Right atrium auricular region (tissue), 2 donors: ENCODE data around the gene CEP85. TPM values are rescaled to one million over a fixed set of nuclear protein-coding genes. Genes with fewer than 3 reads are reported as not detected.
A peak's percentile ranks its signal among the peaks of the same experiment; 100 is the strongest.

Experiments
- DNase-seq: peaks from one replicate; pipeline ENCODE4 v3.0.0-alpha.2; 2019; ENCODE audit warnings: low spot score
- H3K27ac ChIP-seq, 2 donors: fragments of 200-600 bp; sonication (generic); 1 replicate in 1 of 2; 2 replicates in 1 of 2; pipeline ENCODE4 v1.5.1; 2016 to 2019
- H3K27me3 ChIP-seq, 2 donors: fragments of 200-600 bp; sonication (generic); one replicate each; pipeline versions ENCODE4 v1.5.1 to v1.6.0; 2017 to 2019
- H3K36me3 ChIP-seq: fragments of 200-600 bp; sonication (generic); one replicate; pipeline ENCODE4 v1.5.1; 2016
- H3K4me1 ChIP-seq, 2 donors: fragments of 200-600 bp; sonication (generic); one replicate each; pipeline versions ENCODE4 v1.5.1 to v1.6.0; 2017 to 2019
- H3K4me3 ChIP-seq, 2 donors: fragments of 200-600 bp; sonication (generic); 1 replicate in 1 of 2; 2 replicates in 1 of 2; pipeline ENCODE4 v1.5.1; 2017 to 2019; ENCODE audit warnings: mild to moderate bottlenecking in 1 of 2, moderate library complexity in 1 of 2
- H3K9me3 ChIP-seq, 2 donors: fragments of 200-600 bp; sonication (generic); one replicate each; pipeline ENCODE4 v1.5.1; 2019
- CTCF ChIP-seq, 2 donors: fragments of 200-600 bp; sonication (generic); IDR thresholded peaks; one replicate each; pipeline ENCODE4 v1.5.1; 2019; ENCODE audit warnings: antibody characterized with exemption in 2 of 2
- total RNA-seq, 2 donors: library from RNA; depleted of rRNA; stranded (reverse); fragments of >200 nt; gene quantifications; one replicate each; pipeline ENCODE4 v1.1.0, GENCODE V29; 2016

Gene CEP85
- total RNA-seq, 2 donors from 2014 or later: 31.2 to 104 TPM

- TF ChIP-seq CTCF (IDR thresholded peaks at IDR 0.05): no peak
- H3K27ac ChIP-seq: no peak overlapping the region
- DNase-seq: no peak
These were observed 82.2 kb downstream of the CEP85 start for GRCh38 chr1:26315874-26316850.

GRCh38 chr1:26317146-26317545 is 83.1 kb downstream of the CEP85 start:
- H3K27ac ChIP-seq: no peak overlapping the region

More at GRCh38 chr1:26315874-26316850, 82.2 kb downstream of the CEP85 start:
- Histone ChIP-seq H3K4me3 (no peak overlapping the region), H3K4me1 (peaks cover 0 to 2% of the 10 kb centered on the region in 2 donors), H3K36me3 (no peaks in the 10 kb centered on the region), H3K27me3 (no peaks in the 10 kb centered on the region), H3K9me3 (no peaks in the 10 kb centered on the region)

GRCh38 chr1:26317612-26318337 is 83.8 kb downstream of the CEP85 start, which contains the start of gene CD52:
Gene CD52, plus strand, starts transcription at chr1:26317958. Its CDS starts 60 bp downstream, at chr1:26318018.
- TF ChIP-seq CTCF (IDR thresholded peaks at IDR 0.05): no peak
- no peaks in the 10 kb centered on the region for H3K9me3 ChIP-seq
- peaks cover 0 to 5% of the 10 kb centered on the region in 2 donors for H3K4me1 ChIP-seq
- no peak within 1 kb of the TSS for H3K4me3 ChIP-seq
- no peaks in the 10 kb centered on the region for H3K27me3 ChIP-seq
- peak within 1 kb of the TSS in 1 of 2 donors; percentile 35 for H3K27ac ChIP-seq
- DNase-seq: no peak
- H3K36me3 ChIP-seq: no peaks in the 10 kb centered on the region

More at GRCh38 chr1:26317146-26317545, 83.1 kb downstream of the CEP85 start:
- Histone ChIP-seq H3K36me3 (no peaks in the 10 kb centered on the region), H3K9me3 (no peaks in the 10 kb centered on the region), H3K4me3 (no peak overlapping the region), H3K4me1 (peaks cover 0 to 5% of the 10 kb centered on the region in 2 donors), H3K27me3 (no peaks in the 10 kb centered on the region)
- TF ChIP-seq CTCF (IDR thresholded peaks at IDR 0.05): no peak
- no peak for DNase-seq

GRCh38 chr1:26318338-26319064 is 84.5 kb downstream of the CEP85 start:
- DNase-seq: peak; percentile 66

More at GRCh38 chr1:26318338-26319064, 84.5 kb downstream of the CEP85 start:
- H3K27me3 ChIP-seq: no peaks in the 10 kb centered on the region
- H3K36me3 ChIP-seq: no peaks in the 10 kb centered on the region
- no peaks in the 10 kb centered on the region for H3K9me3 ChIP-seq
- H3K4me3 ChIP-seq: no peak overlapping the region
- TF ChIP-seq CTCF (IDR thresholded peaks at IDR 0.05): no peak
- H3K27ac ChIP-seq: peak overlapping the region in 1 of 2 donors; percentile 35
- peaks cover 0 to 5% of the 10 kb centered on the region in 2 donors for H3K4me1 ChIP-seq
